ENCODE measurements around the gene KCNH8.

KCNH8 gene

DNA sequence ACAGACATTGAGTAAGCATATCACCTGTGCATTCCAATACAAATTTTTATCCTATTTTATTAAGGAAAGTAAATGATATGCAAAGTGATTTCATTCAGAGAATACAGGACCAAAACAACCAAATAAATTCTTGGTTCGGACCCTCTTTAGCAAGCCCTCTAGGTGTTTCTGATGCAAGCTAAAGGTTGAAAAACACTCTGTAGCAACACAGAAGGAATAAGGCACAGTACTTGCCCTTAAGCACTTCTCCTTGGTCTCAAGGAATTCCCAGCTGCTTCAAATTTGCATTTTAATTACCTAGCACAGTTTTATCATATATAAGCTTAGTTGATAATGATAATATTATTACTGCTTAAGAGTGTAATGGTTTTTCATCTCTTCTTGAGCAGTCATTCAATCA, 288.4 kb downstream of the KCNH8 start:
- no peak for TF ChIP-seq EP300 (IDR thresholded peaks at IDR 0.05; ENCODE audit: borderline replicate concordance)
- no peak for TF ChIP-seq EGR1 (IDR thresholded peaks at IDR 0.05)
- no peak for TF ChIP-seq ZBTB7A (IDR thresholded peaks at IDR 0.05; ENCODE audit: low read depth)
- TF ChIP-seq NFIC (IDR thresholded peaks at IDR 0.05), result no peak
- TF ChIP-seq, protein P1, sequence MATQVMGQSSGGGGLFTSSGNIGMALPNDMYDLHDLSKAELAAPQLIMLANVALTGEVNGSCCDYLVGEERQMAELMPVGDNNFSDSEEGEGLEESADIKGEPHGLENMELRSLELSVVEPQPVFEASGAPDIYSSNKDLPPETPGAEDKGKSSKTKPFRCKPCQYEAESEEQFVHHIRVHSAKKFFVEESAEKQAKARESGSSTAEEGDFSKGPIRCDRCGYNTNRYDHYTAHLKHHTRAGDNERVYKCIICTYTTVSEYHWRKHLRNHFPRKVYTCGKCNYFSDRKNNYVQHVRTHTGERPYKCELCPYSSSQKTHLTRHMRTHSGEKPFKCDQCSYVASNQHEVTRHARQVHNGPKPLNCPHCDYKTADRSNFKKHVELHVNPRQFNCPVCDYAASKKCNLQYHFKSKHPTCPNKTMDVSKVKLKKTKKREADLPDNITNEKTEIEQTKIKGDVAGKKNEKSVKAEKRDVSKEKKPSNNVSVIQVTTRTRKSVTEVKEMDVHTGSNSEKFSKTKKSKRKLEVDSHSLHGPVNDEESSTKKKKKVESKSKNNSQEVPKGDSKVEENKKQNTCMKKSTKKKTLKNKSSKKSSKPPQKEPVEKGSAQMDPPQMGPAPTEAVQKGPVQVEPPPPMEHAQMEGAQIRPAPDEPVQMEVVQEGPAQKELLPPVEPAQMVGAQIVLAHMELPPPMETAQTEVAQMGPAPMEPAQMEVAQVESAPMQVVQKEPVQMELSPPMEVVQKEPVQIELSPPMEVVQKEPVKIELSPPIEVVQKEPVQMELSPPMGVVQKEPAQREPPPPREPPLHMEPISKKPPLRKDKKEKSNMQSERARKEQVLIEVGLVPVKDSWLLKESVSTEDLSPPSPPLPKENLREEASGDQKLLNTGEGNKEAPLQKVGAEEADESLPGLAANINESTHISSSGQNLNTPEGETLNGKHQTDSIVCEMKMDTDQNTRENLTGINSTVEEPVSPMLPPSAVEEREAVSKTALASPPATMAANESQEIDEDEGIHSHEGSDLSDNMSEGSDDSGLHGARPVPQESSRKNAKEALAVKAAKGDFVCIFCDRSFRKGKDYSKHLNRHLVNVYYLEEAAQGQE (IDR thresholded peaks at IDR 0.05; ENCODE audit: low read depth), result no peak
- no peak for TF ChIP-seq TEAD4 (IDR thresholded peaks at IDR 0.05)
- no peak for TF ChIP-seq TAF1 (IDR thresholded peaks at IDR 0.05; ENCODE audit: low read depth)

DNA sequence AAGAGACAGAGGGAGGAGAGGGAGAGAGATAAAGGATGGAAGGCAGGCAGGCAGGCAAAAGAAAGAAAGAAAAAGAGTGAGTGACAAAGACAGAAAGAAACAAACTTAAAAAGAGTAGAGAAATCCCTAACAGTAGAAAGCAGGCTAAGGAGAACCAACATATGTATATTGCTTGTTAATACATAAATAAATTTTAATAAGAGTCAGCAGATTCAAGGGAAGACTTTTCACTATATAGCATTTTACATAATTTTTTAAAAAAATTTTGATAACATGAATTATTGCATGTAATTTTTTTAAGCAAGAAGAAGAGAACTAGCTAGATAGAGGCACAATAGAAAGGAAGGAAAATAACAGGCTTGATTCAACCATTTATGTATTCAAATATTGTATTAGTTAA, 291.6 kb downstream of the KCNH8 start:
- TF ChIP-seq CEBPB (IDR thresholded peaks at IDR 0.05), result no peak
- no peak for TF ChIP-seq YY1 (IDR thresholded peaks at IDR 0.05; ENCODE audit: low read depth)
- TF ChIP-seq, protein P2, sequence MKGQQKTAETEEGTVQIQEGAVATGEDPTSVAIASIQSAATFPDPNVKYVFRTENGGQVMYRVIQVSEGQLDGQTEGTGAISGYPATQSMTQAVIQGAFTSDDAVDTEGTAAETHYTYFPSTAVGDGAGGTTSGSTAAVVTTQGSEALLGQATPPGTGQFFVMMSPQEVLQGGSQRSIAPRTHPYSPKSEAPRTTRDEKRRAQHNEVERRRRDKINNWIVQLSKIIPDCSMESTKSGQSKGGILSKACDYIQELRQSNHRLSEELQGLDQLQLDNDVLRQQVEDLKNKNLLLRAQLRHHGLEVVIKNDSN (IDR thresholded peaks at IDR 0.05), result no peak

DNA sequence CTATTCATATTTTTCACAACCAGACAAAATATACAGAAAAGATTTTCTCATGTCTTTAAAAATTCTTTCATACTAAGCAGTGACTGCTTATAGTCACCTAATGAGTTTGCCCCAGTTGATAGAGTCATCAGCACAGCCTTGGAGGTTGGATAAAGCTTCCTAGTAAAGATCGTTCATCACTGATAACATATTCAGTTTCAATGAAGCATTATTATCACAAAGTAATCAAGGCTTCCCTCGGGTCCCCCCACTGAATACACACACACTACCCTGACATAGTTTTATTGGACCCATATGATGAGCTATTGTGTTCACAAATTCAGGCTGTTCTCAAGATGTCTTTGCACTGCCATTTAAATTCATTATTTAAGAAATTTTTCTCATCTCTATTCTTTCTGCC, 297.8 kb downstream of the KCNH8 start:
- no peak for TF ChIP-seq YY1 (IDR thresholded peaks at IDR 0.05; ENCODE audit: low read depth)
- TF ChIP-seq FOXM1 (IDR thresholded peaks at IDR 0.05; ENCODE audit: borderline replicate concordance, low read depth), result no peak
- TF ChIP-seq EP300 (IDR thresholded peaks at IDR 0.05; ENCODE audit: borderline replicate concordance), result no peak
- TF ChIP-seq TEAD4 (IDR thresholded peaks at IDR 0.05), result no peak
- no peak for TF ChIP-seq TCF12 (IDR thresholded peaks at IDR 0.05; ENCODE audit: low read depth)
- TF ChIP-seq, protein P1 (IDR thresholded peaks at IDR 0.05; ENCODE audit: low read depth), result no peak
- no peak for TF ChIP-seq ZBTB7A (IDR thresholded peaks at IDR 0.05; ENCODE audit: low read depth)
- no peak for TF ChIP-seq TAF1 (IDR thresholded peaks at IDR 0.05; ENCODE audit: low read depth)
- TF ChIP-seq, protein P2 (IDR thresholded peaks at IDR 0.05), result no peak
- TF ChIP-seq, protein P3, sequence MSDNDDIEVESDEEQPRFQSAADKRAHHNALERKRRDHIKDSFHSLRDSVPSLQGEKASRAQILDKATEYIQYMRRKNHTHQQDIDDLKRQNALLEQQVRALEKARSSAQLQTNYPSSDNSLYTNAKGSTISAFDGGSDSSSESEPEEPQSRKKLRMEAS (IDR thresholded peaks at IDR 0.05), result no peak
- TF ChIP-seq CREB1 (IDR thresholded peaks at IDR 0.05; ENCODE audit: low read depth), result no peak
- no peak for TF ChIP-seq RAD21 (IDR thresholded peaks at IDR 0.05; ENCODE audit: low read depth)
- no peak for TF ChIP-seq CEBPB (IDR thresholded peaks at IDR 0.05)
- TF ChIP-seq EGR1 (IDR thresholded peaks at IDR 0.05), result no peak
- TF ChIP-seq NFIC (IDR thresholded peaks at IDR 0.05), result no peak

DNA sequence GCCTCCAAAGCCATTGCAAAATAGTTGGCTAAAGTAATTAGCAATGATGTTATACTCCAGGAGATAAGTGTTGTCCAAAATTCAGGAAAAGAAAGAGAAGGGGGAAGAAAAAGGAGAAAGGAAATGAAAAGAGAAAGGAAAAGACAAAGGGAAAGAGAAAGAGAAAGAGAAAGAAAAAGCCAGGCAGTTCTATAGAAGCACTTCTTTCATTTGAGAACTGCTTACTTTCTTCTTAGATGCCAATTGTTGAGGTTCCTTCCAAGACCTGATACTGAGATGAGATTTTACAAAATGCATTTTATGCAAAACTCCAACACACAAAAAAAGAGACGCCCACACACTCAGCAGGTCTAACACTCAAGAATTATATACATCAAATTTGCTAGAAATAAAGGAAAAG, 298.4 kb downstream of the KCNH8 start:
- TF ChIP-seq RAD21 (IDR thresholded peaks at IDR 0.05; ENCODE audit: low read depth) (no peak), ZBTB7A (IDR thresholded peaks at IDR 0.05; ENCODE audit: low read depth) (no peak), EP300 (IDR thresholded peaks at IDR 0.05; ENCODE audit: borderline replicate concordance) (no peak)
- TF ChIP-seq, protein P2 (IDR thresholded peaks at IDR 0.05), result no peak
- TF ChIP-seq, protein P1 (IDR thresholded peaks at IDR 0.05; ENCODE audit: low read depth), result no peak

DNA sequence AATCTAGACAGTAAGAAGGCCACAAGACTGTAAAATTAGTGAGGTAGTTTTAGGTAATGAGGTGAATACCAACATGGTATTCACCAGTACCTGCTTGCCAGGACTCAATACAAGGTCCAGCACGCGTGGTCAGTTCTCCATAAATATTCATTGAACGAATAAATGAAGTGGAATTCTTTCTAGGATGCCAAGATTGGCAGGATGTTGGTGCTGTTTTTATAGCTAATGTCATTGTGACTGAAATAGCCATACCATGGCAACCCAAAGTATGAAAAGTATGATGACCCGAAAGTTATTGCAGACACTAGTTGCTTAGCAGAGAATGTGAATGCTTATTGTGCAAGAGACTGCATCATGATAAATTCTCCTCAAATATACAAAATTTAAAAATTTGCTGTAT, 307.2 kb downstream of the KCNH8 start:
- TF ChIP-seq, protein P1 (IDR thresholded peaks at IDR 0.05; ENCODE audit: low read depth), result no peak
- no peak for TF ChIP-seq TAF1 (IDR thresholded peaks at IDR 0.05; ENCODE audit: low read depth)
- no peak for TF ChIP-seq FOXM1 (IDR thresholded peaks at IDR 0.05; ENCODE audit: borderline replicate concordance, low read depth)
- no peak for TF ChIP-seq ZBTB7A (IDR thresholded peaks at IDR 0.05; ENCODE audit: low read depth)
- TF ChIP-seq YY1 (IDR thresholded peaks at IDR 0.05; ENCODE audit: low read depth), result no peak
- TF ChIP-seq EP300 (IDR thresholded peaks at IDR 0.05; ENCODE audit: borderline replicate concordance), result no peak
- TF ChIP-seq TCF12 (IDR thresholded peaks at IDR 0.05; ENCODE audit: low read depth), result no peak
- TF ChIP-seq, protein P3 (IDR thresholded peaks at IDR 0.05), result no peak
- TF ChIP-seq EGR1 (IDR thresholded peaks at IDR 0.05), result no peak
- no peak for TF ChIP-seq TEAD4 (IDR thresholded peaks at IDR 0.05)
- no peak for TF ChIP-seq CREB1 (IDR thresholded peaks at IDR 0.05; ENCODE audit: low read depth)
- TF ChIP-seq, protein P2 (IDR thresholded peaks at IDR 0.05), result no peak
- TF ChIP-seq CEBPB (IDR thresholded peaks at IDR 0.05), result no peak
- TF ChIP-seq NFIC (IDR thresholded peaks at IDR 0.05), result no peak
- TF ChIP-seq RAD21 (IDR thresholded peaks at IDR 0.05; ENCODE audit: low read depth), result no peak
